DND-41 (cell line): ENCODE data around the gene NAGPA.

Experiments used
- CTCF ChIP-seq: IDR thresholded peaks from 2 replicates; pipeline ENCODE4 v1.5.1; 2012; ENCODE audit warnings: borderline replicate concordance, low read length, moderate library complexity, mild to moderate bottlenecking; ENCODE audit not compliant: poor library complexity, severe bottlenecking; ENCODE audit errors: extremely low read depth
- EZH2 ChIP-seq: IDR thresholded peaks from 3 replicates; pipeline ENCODE4 v1.6.1; 2012; ENCODE audit warnings: borderline replicate concordance, low read depth, mild to moderate bottlenecking, moderate library complexity, low read length, inconsistent platforms; ENCODE audit not compliant: severe bottlenecking

- TF ChIP-seq CTCF (no peak), EZH2 (no peak)
Measured at GRCh38 chr16:5041600-5042133, 7.9 kb upstream of the NAGPA start.
